Stimulated activated naive CD8-positive, alpha-beta T cell treated with anti-CD3 and anti-CD28 coated beads, Interleukin-15, amount 100 ng/mL, for 72 hours (primary cell): Measurements from ENCODE around the gene KRTAP5-2.

Experiments
- ATAC-seq: fragments of 150-1000 bp; cut with Tn5 transposase; 2 replicates; pipeline ENCODE4 v1.10.0; 2021; ENCODE audit warnings: mild to moderate bottlenecking, moderate library complexity
- DNase-seq, 2 donors: peaks; one replicate each; pipeline ENCODE4 v3.0.0; 2021 to 2022
- H3K27ac Mint-ChIP-seq, 2 donors: one replicate each; pipeline ENCODE4 v1.8.0; 2022; ENCODE audit warnings: mild to moderate bottlenecking in 2 of 2, mixed read lengths in 2 of 2, moderate library complexity in 2 of 2
- H3K27me3 Mint-ChIP-seq: one replicate; pipeline ENCODE4 v1.8.0; 2022; ENCODE audit warnings: mixed read lengths
- H3K4me1 Mint-ChIP-seq: one replicate; pipeline ENCODE4 v1.8.0; 2022; ENCODE audit warnings: mild to moderate bottlenecking, mixed read lengths
- H3K4me3 Mint-ChIP-seq, 2 donors: one replicate each; pipeline ENCODE4 v1.8.0; 2022; ENCODE audit warnings: mild to moderate bottlenecking in 2 of 2, mixed read lengths in 2 of 2, moderate library complexity in 1 of 2
- H3K9me3 Mint-ChIP-seq, 2 donors: one replicate each; pipeline ENCODE4 v1.8.0; 2022; ENCODE audit warnings: mixed read lengths in 2 of 2

KRTAP5-2 gene

DNA sequence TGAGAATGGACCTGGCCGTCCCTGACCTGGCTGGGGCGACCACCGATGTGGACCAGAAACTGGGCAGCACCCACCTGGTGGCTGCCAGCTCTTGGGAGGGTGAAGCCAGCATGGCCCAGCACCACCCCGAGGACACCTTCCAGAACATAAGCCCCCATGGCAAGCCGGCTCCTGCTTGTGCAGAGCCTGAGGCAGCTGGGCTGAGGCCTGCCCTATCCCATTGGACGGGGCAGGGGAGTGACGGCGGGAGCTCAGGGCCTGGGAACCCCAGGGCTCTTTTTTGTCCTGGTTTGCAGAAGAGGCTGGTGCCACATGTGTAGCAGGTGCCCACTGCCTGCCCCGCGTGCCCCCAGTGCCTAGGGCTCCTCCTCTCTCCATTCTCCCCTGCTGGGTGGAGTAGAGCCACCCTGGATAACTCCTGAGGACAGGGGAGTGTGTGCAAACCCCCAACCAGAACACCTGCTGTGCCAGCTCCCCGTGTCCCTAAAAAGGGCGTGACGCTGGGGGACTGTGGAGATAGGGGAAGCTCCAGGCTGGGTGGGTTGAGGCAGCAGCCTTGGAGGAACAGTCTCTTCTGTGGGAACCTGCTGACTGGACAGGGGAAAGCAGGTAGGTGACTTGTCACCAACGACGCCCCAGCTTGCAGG is 38.0 kb downstream of the KRTAP5-2 start:
- Mint-ChIP-seq H3K4me1 (no peaks in the 10 kb centered on the region), H3K27me3 (no peaks in the 10 kb centered on the region), H3K4me3 (no peak overlapping the region), H3K9me3 (no peaks in the 10 kb centered on the region), H3K27ac (peak overlapping the region in 1 of 2 donors; percentile 27)
- DNase-seq = no peak
- ATAC-seq = no peak

DNA sequence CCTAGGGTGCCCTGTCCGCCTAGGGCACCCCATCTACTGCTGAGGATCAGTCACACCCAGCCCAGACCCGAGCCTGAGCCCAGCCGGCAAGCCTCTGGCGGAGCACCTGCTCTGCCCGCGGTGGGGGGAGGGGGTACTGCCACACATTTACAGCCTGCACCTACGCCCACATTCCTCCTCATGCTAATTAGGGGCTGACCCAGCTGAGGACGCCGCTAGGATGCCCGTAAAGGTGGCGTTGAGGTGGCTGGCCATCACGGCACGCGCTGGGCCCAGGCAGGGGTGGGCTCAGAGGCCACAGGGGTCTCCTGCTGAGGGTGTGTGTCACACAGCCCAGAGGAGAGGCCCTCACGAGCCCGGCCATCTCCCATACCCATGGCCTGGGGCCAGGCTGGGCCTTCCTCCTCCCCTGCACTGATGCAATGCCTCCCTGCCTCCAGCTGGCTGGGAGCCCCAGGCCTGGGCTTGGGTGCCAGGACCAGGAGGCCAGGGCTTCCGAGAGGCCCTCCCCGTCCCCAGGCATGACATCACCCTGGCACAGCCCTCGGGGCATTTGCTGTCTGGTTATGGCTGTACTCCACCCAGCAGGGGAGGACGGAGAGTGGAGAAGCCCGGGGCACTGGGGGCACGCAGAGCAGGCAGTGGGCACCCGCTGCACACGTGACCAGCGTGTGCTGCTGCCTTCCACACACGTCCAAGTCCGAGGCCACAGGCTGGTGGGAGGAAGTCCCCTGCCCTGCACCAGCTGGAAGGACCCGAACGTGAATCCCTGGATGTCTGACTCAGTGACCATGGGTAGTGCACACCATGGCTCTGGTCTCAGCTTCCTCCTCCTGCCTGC is 38.8 kb downstream of the KRTAP5-2 start:
- no peaks in the 10 kb centered on the region for H3K4me1 Mint-ChIP-seq
- H3K9me3 Mint-ChIP-seq = no peaks in the 10 kb centered on the region
- no peak for DNase-seq
- no peak overlapping the region for H3K27ac Mint-ChIP-seq
- H3K27me3 Mint-ChIP-seq = peaks cover 2% of the 10 kb centered on the region
- H3K4me3 Mint-ChIP-seq = no peak overlapping the region
- no peak for ATAC-seq

DNA sequence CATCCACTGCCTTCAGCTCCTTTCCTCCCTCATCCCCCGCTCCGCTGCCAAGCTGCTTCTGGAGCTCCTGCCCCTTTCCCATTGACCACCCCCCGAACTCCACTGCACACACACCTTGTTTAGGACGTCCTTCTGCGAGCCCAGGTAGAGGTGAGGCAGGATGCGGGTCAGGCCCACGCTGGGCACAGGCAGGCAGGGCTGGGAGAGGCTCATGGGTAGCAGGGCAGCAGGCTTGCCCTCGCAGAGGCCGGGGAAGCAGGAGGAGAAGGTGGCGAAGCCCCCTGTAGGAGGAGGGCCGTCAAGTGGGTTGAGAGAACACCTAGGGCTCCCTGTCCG is 39.4 kb downstream of the KRTAP5-2 start:
- ATAC-seq (no peak), DNase-seq (no peak)
- Mint-ChIP-seq H3K27ac (no peak overlapping the region), H3K4me1 (no peaks in the 10 kb centered on the region), H3K9me3 (no peaks in the 10 kb centered on the region), H3K4me3 (no peak overlapping the region), H3K27me3 (peaks cover 8% of the 10 kb centered on the region)

DNA sequence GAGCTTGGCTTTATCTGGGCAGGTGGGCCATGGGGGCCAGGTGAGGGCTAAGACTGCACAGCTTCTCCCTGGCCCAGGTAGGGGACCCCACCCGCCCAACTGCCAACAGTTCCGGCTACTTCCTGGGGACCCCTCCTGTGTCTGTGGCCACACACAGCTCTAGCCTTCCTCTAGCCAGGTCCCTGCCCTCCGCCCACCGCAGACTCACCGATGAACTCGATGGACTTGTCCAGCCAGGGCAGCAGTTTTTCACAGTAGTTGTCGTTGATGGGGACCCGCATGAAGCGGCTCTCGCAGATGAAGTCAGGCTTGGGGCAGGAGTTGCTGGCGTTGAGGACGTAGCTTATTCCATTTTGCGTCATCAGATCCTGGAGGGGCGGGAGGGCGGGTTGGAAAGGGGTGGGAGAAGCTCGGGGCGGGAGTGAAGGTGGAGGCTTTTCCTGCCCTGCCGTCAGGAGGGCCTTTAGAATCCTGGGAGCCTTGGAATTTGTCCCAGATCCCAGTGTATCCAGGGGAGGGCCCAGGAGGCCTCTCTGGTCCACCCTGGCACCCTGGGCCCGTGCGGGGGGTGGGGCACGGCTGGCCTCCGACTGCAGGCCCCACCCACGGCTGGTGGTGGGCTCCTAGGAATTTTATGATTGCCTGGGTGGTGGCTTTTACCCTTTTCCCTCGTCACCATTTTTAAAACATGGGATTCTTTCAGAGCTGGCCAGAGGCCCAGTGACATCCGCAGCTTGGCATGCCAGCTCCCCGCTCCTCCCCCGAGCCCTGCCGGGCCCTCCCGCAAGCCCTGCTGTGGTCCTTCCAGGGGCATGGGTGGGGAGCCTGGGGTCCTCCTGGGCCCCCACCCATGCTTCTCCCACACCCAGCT is 40.0 kb downstream of the KRTAP5-2 start:
- Mint-ChIP-seq H3K9me3 (no peaks in the 10 kb centered on the region), H3K27me3 (peaks cover 12% of the 10 kb centered on the region), H3K27ac (no peak overlapping the region), H3K4me3 (no peak overlapping the region), H3K4me1 (no peaks in the 10 kb centered on the region)
- ATAC-seq = no peak
- no peak for DNase-seq

DNA sequence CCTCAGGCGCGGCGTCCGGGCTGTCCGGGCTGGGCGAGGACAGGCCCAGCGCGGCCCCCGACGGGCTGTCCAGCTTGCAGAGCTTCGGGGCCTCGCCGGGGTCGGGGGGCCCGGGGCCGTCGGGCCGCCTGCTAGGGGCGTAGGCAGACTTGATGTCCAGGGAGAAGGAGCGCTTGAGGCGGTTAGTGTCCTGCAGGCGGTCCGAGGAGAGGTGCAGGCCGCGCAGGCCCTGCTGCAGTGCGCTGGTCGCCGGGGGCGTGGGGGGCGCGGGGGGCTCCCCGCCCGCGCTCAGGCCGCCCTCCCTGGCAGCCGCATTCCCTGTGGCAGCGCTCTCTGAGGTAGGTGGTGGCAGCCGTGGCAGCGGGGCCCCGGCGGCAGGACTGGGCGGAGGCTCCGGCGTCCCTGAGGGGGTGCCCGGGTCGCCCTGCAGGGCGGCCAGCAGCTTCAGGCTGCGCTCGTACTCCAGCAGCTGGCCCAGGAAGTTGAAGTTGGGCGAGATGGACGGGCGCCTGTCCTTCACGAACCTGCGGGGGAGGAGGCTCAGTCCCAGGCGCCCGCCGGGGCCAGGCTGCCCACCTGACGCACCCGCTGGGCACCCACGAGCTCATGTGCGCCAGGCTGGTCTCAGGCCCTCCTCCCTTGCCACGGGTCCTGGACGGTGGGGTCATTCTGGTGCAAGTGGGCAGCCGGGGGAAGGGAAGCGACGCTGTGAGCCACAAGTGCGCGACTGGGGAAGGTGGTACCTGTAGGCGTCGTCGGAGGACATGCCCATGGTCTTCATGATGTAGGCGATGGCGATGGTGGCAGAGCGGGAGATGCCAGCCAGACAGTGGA is 40.8 kb downstream of the KRTAP5-2 start:
- no peaks in the 10 kb centered on the region for H3K9me3 Mint-ChIP-seq
- DNase-seq (no peak), ATAC-seq (peak; percentile 31)
- H3K27me3 Mint-ChIP-seq = peaks cover 20% of the 10 kb centered on the region
- H3K27ac Mint-ChIP-seq = no peak overlapping the region
- no peaks in the 10 kb centered on the region for H3K4me1 Mint-ChIP-seq
- H3K4me3 Mint-ChIP-seq = no peak overlapping the region

DNA sequence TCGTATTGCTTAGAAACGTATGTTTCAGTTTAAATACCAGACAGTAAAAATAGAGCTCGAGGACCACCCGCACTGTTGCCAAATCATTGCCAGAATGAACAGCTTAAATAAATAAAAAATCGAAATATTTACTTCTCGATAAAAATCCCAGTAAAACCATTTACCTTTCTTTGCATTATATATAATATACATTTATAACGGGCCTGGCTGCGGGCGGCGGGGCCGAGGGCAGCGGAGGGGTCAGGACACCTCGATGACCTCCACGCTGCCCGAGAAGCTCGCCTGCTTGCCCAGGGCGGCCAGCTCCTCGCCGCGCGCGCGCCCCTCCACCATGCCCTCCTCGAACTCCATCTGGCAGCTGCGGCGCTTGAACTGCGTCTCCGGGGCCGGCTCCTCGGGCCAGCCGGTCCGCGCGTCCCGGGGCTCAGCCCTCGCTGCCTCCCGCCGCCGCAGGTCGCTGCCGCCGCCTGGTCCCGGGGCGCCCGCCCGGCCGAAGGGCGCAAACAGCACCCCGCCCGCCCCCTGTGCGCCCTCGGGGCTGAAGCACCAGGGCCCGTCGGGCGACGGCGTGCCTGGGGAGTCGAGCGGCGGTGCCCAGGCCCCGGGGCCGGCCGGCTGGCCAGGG is 41.7 kb downstream of the KRTAP5-2 start:
- ATAC-seq (no peak), DNase-seq (no peak)
- Mint-ChIP-seq H3K9me3 (no peaks in the 10 kb centered on the region), H3K27me3 (peaks cover 23% of the 10 kb centered on the region), H3K4me3 (no peak overlapping the region), H3K27ac (no peak overlapping the region), H3K4me1 (no peaks in the 10 kb centered on the region)

DNA sequence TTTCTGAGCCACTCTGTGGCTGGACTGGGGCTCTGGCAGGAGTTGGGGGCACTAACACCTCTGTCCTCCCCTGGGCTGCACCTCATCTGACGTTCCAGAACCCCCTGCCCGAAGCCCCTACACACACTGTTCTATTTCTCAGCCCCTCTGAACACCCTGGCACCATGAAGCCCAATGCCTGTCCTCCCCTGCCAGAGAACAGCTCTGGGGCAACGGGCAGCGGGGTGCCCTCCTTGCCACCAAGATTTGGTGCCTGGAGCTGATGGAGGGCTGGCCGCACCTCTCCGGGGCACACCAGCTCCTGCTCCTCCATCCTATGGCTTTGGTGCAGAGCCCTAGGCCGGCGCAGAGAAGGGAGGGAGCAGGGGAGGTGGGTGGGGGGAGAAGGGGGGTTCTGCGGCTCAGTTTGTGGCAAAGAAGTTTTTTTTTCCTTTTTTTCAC is 42.4 kb downstream of the KRTAP5-2 start:
- H3K4me3 Mint-ChIP-seq = no peak overlapping the region
- H3K27ac Mint-ChIP-seq = no peak overlapping the region
- ATAC-seq = no peak

DNA sequence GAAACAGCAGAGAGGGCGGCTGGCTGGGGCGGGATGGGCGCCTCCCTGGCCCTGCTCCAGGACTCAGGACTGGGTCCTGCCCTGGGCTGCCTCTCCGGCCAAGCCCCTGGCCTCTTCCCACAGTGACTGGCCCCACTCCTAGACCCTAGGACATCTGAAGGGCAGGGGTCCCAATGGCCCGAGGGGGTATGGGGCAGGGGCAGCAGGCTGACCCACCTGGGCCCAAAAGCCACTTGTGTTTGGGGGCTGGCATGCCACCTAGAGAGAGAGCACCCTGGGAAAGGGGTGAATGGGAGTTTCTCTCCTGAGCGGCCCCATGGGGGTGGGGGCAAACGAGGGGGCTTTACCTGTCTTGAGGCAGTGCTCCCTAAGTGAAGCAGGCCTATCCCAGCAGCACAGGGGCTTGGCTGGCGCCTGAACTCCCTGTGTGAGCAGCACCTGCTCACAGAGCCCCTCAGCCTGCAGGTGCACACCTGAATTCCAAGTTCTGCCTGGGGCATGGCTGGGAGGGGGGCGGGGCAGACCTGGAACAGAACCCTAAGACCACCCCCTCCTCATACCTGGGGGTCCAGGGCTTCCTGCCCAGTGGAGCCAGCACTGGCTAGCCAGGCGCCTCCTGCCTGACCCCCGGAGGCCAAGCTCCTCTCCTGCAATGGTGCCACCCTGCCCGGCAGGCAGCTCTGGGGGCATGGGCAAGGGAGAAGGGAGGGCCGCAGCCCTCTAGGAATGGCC is 42.9 kb downstream of the KRTAP5-2 start:
- Mint-ChIP-seq H3K27ac (no peak overlapping the region), H3K9me3 (no peaks in the 10 kb centered on the region), H3K27me3 (peaks cover 24% of the 10 kb centered on the region), H3K4me3 (no peak overlapping the region), H3K4me1 (no peaks in the 10 kb centered on the region)
- ATAC-seq (no peak), DNase-seq (no peak)

More for the DNA sequence above, 42.4 kb downstream of the KRTAP5-2 start:
- DNase-seq = no peak
- Mint-ChIP-seq H3K9me3 (no peaks in the 10 kb centered on the region), H3K27me3 (peaks cover 23% of the 10 kb centered on the region), H3K4me1 (no peaks in the 10 kb centered on the region)

DNA sequence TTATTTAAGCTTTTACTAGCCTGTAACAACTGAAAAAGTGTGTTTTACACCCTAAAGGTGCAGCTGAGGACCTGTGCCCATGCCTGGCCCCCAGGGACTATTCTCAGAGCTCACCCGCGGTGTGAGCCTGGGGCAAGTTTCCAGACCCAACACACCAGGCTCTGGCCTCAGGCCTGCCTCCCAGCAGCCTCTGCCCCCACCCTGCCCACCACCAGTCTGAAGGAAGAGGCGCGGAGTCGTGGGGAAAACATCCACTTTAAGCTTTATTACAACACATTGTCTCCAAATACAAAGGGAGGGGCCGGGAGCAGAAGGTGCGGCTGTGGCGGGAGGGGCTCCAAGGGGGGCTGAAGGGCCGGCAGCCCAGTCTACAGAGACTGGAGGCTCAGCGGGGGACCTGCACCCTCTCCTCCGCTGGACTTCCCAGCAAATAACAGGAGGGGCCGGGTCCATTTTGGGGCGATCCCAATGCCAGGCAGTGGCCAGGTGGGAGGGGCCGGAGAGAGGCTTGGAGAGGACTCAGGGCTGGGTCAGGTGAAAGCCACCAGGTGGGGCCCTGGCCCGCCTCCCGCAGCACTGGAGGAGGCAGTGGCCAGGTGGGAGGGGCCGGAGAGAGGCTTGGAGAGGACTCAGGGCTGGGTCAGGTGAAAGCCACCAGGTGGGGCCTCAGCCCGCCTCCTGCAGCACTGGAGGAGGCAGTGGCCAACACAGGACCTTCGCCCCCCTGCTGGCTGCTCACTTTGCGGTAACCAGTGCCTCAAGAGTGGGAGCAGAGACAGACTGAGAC is 44.1 kb downstream of the KRTAP5-2 start:
- Mint-ChIP-seq H3K4me1 (no peaks in the 10 kb centered on the region), H3K9me3 (no peaks in the 10 kb centered on the region), H3K27me3 (peaks cover 35% of the 10 kb centered on the region), H3K4me3 (no peak overlapping the region), H3K27ac (no peak overlapping the region)
- no peak for ATAC-seq
- DNase-seq = no peak

DNA sequence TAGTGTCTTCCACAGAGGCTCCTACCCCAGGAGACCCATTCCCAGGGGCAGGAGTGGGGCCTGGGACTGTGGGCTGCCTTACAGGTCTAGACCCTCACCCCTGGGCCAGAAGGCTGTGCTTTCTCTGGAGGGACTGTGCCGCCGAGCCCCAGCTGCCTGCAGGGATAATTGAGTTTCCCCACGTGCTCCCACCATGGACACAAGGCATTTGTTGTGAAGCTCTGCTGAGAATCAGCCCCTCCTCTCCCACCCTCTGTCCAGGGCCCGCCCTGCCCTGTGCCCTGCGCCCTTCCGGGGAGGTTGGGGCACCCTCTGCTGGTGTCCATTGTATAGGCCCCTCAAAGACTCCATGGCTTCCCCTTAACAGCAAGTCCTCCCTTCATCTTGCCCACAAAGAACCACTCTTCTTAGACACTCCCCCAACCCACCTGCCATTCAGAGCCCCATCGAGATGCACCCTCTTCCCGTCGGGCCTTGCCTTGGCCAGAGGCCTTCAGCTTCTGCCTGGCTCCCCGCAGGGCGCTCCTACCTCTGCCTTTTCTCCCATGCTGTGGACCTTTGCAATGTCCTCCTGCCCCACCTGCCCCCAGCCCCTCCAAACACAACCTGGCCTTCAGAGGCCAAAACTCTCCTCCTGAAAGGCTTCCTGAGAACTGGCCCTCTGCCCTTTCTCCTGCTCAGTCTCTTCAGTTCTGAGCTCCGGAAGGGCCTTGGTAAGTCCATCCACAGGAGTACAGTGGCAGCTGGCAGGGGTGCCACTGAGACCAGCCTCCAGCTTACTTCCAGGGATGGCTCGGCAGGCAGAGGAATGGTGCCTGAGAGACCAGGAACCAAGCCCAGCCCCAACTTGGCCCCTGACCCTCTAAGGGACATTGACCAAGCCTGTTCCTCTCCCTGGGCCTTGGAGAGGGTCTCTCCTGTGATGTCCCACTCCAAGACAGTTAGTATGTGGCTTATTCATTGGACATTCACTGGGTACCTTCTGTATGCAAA is 48.5 kb downstream of the KRTAP5-2 start:
- ATAC-seq = peak; percentile 51
- Mint-ChIP-seq H3K4me3 (no peak overlapping the region), H3K27me3 (peaks cover 70% of the 10 kb centered on the region)

DNA sequence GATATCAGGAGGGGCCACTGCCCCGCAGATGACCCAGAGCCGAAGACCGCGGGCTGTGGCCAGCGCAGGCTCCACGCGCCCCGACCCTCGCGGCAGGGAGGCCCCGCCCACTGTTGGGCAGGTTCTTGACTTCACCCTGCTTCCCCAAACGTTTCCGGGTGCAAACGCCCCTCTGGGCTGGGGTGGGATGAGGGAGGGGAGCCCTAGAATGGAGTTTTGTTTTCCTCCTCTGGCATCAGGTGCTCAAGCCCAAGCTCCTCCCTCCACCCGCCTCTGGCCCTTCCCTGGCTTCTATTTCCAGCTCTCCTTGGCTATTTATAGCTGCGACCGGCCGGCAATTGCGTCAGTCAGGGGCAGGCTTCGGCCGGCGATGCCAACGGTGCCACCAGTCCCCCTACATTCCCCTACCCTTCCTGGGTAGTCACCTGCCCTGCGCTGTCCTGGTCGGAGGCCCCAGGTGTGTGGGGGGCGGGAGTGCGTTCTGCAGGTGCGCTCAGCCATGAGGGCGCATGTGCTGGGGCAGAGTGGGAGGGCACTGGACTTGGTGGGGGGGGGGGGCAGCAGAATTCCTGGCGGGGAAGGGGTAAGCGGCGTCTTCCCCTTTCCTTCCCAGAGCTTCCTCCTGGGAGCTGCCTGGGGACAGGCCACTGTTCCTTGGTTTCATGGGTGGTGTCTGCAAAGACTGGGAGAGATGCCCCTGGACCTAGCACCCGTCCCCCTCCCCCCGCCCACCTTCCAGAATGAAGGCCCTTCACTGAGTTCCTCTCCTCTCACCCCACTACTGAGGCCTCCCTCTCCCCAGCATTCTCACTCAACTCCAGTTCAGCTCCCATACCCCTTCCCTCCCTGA is 49.6 kb downstream of the KRTAP5-2 start:
- H3K27ac Mint-ChIP-seq = no peak overlapping the region
- H3K4me3 Mint-ChIP-seq = peak overlapping the region in 1 of 2 donors; percentile 46
- ATAC-seq (no peak), DNase-seq (no peak)
- peaks cover 12% of the 10 kb centered on the region for H3K4me1 Mint-ChIP-seq
- H3K9me3 Mint-ChIP-seq = no peaks in the 10 kb centered on the region
- peaks cover 67% of the 10 kb centered on the region for H3K27me3 Mint-ChIP-seq

More for the DNA sequence above, 48.5 kb downstream of the KRTAP5-2 start:
- H3K27ac Mint-ChIP-seq = no peak overlapping the region
- H3K4me1 Mint-ChIP-seq = peaks cover 12% of the 10 kb centered on the region
- DNase-seq = no peak
- H3K9me3 Mint-ChIP-seq = no peaks in the 10 kb centered on the region
